ENCODE measurements around the gene ITSN2. TPM values are rescaled to one million over a fixed set of nuclear protein-coding genes. Genes with fewer than 3 reads are reported as not detected.
"Not testable (repeated sequence)": the region's sequence is repeated elsewhere in the genome, so short reads cannot be mapped to it uniquely, and the experiment has no call there.

Gene ITSN2
- total RNA-seq, 1 donor from 2014 or later, result 10.4 TPM

- Mint-ChIP-seq H3K9me3 (no peaks in the 10 kb centered on the region), H3K4me3 (no peak overlapping the region)
Observed at GRCh38 chr2:24199968-24200590, 160.3 kb downstream of the ITSN2 start.

GRCh38 chr2:24197213-24197612 lies 163.1 kb downstream of the ITSN2 start:
- H3K4me1 Mint-ChIP-seq; H3K36me3 ChIP-seq; H3K27me3 Mint-ChIP-seq (ENCODE audit: insufficient read depth, low read depth); H3K4me1 ChIP-seq; H3K9ac ChIP-seq; H3K4me2 ChIP-seq; H3K9me3 Mint-ChIP-seq; H3K4me3 ChIP-seq; H3K9me3 ChIP-seq (ENCODE audit: low read depth); H3F3A ChIP-seq (ENCODE audit: low read depth); H3K27me3 ChIP-seq; H3K36me3 Mint-ChIP-seq; H3K27ac Mint-ChIP-seq; H3K27ac ChIP-seq; H4K20me1 ChIP-seq (ENCODE audit: low read depth); H2AFZ ChIP-seq (replicated peaks); H3K4me3 Mint-ChIP-seq; H3K79me2 ChIP-seq (ENCODE audit: low read depth); DNase-seq (ENCODE audit: low spot score): not testable (repeated sequence)

More at GRCh38 chr2:24199968-24200590, 160.3 kb downstream of the ITSN2 start:
- Histone ChIP-seq H3K79me2 (ENCODE audit: low read depth) (no peaks in the 10 kb centered on the region), H3K4me2 (no peak overlapping the region), H3K36me3 (no peaks in the 10 kb centered on the region), H3K27me3 (no peaks in the 10 kb centered on the region), H2AFZ (replicated peaks) (no peak overlapping the region), H3F3A (ENCODE audit: low read depth) (no peaks in the 10 kb centered on the region), H3K9ac (no peak overlapping the region), H4K20me1 (ENCODE audit: low read depth) (no peaks in the 10 kb centered on the region), H3K9me3 (ENCODE audit: low read depth) (no peaks in the 10 kb centered on the region), H3K4me3 (no peak overlapping the region), H3K27ac (no peak overlapping the region), H3K4me1 (peaks cover 12% of the 10 kb centered on the region)
- DNase-seq (ENCODE audit: low spot score), result no peak
- H3K36me3 Mint-ChIP-seq, result no peaks in the 10 kb centered on the region
- TF ChIP-seq EZH2 (IDR thresholded peaks at IDR 0.05), result no peak
- no peak for TF ChIP-seq EZH2phosphoT487 (IDR thresholded peaks at IDR 0.05)
- TF ChIP-seq, protein P1, sequence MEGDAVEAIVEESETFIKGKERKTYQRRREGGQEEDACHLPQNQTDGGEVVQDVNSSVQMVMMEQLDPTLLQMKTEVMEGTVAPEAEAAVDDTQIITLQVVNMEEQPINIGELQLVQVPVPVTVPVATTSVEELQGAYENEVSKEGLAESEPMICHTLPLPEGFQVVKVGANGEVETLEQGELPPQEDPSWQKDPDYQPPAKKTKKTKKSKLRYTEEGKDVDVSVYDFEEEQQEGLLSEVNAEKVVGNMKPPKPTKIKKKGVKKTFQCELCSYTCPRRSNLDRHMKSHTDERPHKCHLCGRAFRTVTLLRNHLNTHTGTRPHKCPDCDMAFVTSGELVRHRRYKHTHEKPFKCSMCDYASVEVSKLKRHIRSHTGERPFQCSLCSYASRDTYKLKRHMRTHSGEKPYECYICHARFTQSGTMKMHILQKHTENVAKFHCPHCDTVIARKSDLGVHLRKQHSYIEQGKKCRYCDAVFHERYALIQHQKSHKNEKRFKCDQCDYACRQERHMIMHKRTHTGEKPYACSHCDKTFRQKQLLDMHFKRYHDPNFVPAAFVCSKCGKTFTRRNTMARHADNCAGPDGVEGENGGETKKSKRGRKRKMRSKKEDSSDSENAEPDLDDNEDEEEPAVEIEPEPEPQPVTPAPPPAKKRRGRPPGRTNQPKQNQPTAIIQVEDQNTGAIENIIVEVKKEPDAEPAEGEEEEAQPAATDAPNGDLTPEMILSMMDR (IDR thresholded peaks at IDR 0.05), result no peak
- peaks cover 17% of the 10 kb centered on the region for H3K4me1 Mint-ChIP-seq
- peaks cover 5% of the 10 kb centered on the region for H3K27me3 Mint-ChIP-seq (ENCODE audit: insufficient read depth, low read depth)
- H3K27ac Mint-ChIP-seq, result no peak overlapping the region

GRCh38 chr2:24191848-24192247 lies 168.5 kb downstream of the ITSN2 start:
- Histone ChIP-seq H3K9ac (no peak overlapping the region), H3K4me1 (peaks cover 5% of the 10 kb centered on the region), H3K79me2 (ENCODE audit: low read depth) (no peaks in the 10 kb centered on the region), H3K4me2 (no peak overlapping the region), H2AFZ (replicated peaks) (no peak overlapping the region), H3K27ac (no peak overlapping the region), H3K27me3 (no peaks in the 10 kb centered on the region), H3K4me3 (no peak overlapping the region), H3K9me3 (ENCODE audit: low read depth) (no peaks in the 10 kb centered on the region), H4K20me1 (ENCODE audit: low read depth) (no peaks in the 10 kb centered on the region), H3K36me3 (no peaks in the 10 kb centered on the region), H3F3A (ENCODE audit: low read depth) (no peaks in the 10 kb centered on the region)
- H3K4me1 Mint-ChIP-seq, result no peaks in the 10 kb centered on the region
- no peaks in the 10 kb centered on the region for H3K36me3 Mint-ChIP-seq
- H3K27ac Mint-ChIP-seq, result no peak overlapping the region
- DNase-seq (ENCODE audit: low spot score), result no peak
- H3K4me3 Mint-ChIP-seq, result no peak overlapping the region
- TF ChIP-seq EZH2phosphoT487 (IDR thresholded peaks at IDR 0.05) (no peak), EZH2 (IDR thresholded peaks at IDR 0.05) (no peak)
- TF ChIP-seq, protein P1 (IDR thresholded peaks at IDR 0.05), result no peak
- peaks cover 13% of the 10 kb centered on the region for H3K9me3 Mint-ChIP-seq
- peaks cover 6% of the 10 kb centered on the region for H3K27me3 Mint-ChIP-seq (ENCODE audit: insufficient read depth, low read depth)

DNA sequence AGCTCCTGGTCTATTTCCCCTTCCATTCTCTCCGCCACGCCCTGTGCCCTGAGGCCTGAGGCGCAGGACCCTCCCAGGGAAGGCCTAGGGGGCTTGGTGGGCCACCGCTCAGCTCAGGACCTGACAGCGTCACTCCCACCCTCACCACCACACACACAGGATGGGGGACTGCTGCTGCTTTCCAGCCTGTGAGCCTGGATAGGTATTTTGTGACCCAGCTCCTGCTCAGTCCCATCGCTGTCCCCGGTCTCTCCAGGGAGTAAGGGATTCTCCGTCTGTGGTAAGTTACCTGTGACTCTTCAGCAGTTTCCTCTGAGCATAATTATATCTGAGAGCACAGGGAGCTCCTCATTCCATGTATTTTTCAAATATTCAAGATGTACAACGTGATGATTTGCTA lies 169.2 kb downstream of the ITSN2 start:
- Mint-ChIP-seq H3K9me3 (peaks cover 15% of the 10 kb centered on the region), H3K4me3 (no peak overlapping the region)
- H3K9ac ChIP-seq, result no peak overlapping the region

More for the DNA sequence above, 169.2 kb downstream of the ITSN2 start:
- H2AFZ ChIP-seq (replicated peaks), result no peak overlapping the region
- no peaks in the 10 kb centered on the region for H3K36me3 Mint-ChIP-seq
- H3K27me3 Mint-ChIP-seq (ENCODE audit: insufficient read depth, low read depth), result peaks cover 6% of the 10 kb centered on the region
- H3K4me3 ChIP-seq, result no peak overlapping the region
- H4K20me1 ChIP-seq (ENCODE audit: low read depth), result no peaks in the 10 kb centered on the region
- peaks cover 5% of the 10 kb centered on the region for H3K4me1 ChIP-seq
- no peaks in the 10 kb centered on the region for H3K27me3 ChIP-seq
- H3K27ac Mint-ChIP-seq, result no peak overlapping the region
- no peaks in the 10 kb centered on the region for H3K36me3 ChIP-seq
- no peaks in the 10 kb centered on the region for H3K79me2 ChIP-seq (ENCODE audit: low read depth)
- DNase-seq (ENCODE audit: low spot score), result no peak
- no peak overlapping the region for H3K27ac ChIP-seq
- H3K9me3 ChIP-seq (ENCODE audit: low read depth), result no peaks in the 10 kb centered on the region
- H3F3A ChIP-seq (ENCODE audit: low read depth), result no peaks in the 10 kb centered on the region
- TF ChIP-seq EZH2 (IDR thresholded peaks at IDR 0.05) (no peak), EZH2phosphoT487 (IDR thresholded peaks at IDR 0.05) (no peak)
- TF ChIP-seq, protein P1 (IDR thresholded peaks at IDR 0.05), result no peak
- H3K4me2 ChIP-seq, result no peak overlapping the region
- H3K4me1 Mint-ChIP-seq, result no peaks in the 10 kb centered on the region

Measured in neural progenitor cell (in vitro differentiated cells).